Stromal cell of bone marrow (primary cell): ENCODE results near the gene PRSS21.

Experiments
- DNase-seq: peaks from one replicate; pipeline ENCODE4 v3.0.0-alpha.2; 2012; ENCODE audit warnings: low read depth

Gene PRSS21

DNA sequence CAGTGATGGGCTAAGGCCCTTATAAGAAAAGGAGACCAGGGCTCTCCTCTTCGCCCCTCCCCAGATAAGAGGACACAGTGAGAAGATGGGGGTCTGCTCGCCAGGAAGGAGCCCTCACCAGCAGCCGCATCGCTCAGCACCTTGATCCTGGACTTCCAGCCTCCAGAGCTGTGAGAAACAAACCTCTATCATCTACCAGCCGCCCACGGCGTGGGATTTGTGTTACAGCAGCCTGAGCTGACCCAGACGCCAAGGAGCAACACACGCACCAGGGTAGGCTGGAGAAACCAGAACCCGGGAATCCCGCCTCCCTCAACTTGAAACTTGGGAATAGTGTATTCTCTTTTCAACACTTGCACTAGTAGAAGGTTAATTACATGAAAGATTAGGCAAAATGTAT lies 8.9 kb downstream of the PRSS21 start:
- no peak for DNase-seq

DNA sequence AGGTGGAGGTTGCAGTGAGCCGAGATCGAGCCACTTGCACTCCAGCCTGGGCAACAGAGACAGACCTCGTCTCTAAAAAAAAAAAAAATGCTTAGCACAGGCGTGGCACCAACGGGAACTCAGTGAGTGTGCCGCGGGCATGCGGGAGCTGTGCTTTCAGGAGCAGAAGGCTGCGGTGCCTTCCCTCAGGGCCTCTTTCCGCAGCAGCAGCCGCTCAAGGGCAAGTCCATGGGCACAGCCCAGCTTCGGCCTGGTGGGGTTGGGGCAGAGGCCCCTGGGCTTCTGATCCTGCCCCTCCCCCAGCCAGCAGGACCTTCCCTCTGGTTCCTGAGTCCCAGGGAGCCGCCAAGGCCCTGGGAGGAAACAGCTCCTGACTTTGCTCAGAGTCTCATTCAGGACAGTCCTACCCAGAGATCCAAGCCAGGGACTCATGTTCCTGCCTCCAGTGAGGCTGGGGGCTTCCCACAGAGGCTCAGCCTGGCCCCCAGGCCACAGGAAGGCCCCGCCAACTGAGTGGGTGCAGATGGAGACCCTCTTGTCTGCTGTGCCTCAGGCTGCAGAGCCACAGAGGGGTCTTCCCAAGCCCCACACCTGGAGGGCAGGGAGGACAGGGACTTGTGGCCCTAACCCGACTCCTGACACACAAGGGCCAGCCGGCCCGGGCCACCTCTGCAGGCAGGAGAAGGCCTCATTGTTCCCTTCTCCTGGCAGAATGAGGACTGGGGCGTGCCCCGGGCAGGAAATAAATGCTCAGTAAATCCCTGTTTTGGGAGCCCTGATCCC lies 9.7 kb downstream of the PRSS21 start:
- DNase-seq, result no peak

DNA sequence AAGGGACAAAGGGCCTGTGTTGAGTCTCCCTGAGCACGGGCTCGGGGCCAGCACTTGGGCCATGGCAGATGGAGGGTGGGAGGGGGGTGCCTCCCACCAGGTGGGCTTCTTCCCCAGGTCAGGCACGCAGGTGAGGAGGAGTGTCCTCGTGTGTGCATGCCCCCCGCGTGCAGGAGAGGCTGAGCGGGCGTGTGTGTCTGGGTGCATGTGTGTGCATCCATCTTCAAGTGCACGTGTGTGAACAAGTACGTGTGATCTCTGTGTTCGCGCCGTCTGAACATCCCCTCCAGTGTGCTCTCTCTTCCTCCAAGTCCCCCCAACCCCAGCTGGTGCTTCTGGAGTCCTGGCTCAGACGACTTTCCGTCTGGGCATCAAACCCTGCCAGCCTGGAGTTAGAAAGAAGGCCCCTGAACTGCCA lies 10.3 kb downstream of the PRSS21 start:
- no peak for DNase-seq

DNA sequence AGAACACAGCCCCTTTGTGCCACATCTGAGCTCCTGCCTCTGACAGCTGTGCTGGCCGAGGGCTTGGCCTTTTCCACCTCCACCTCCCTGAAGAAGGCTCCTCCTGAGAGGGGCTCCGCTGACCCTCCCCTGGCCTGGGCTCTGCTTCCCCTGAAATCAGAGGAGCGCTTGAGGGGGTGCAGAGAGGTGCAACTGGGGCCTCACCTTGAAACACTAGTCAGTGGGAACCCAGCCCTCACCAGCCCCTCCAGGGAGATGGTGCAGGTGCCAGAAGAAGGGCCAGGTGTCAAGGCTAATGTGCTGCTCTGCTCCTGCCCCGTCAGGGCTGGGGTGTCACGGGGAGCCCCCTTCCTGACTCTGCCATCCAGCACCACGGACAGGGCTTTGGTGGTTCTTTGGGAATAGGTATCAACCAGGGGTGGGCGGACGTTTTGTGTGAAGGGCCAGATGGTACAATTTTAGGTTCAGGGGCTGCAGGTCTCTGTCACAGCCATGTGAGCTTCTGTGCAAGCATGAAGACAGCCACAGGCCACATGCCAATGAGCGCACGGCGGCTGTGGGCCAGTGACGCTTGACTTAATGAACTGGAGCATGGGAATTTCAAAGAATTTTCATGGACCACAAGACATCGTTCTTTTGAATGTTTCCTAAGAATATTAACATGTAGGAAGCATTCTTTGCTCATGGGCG lies 10.9 kb downstream of the PRSS21 start:
- DNase-seq, result no peak

DNA sequence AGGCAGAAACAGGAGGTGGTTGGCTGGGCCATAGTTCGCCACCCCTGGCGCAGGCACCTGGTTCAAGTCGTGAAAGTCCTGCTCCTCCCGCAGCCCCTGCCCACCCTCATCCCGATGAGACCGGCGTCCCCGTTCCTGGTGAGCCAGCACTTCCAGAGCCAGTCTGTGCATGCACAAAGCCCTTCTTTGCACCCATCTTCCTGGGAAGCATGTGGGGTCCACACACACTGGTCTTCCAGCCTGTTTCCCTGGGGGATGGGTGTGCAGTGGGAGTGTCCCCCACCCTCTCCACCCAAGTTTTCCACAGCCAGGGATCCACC lies 11.4 kb downstream of the PRSS21 start:
- no peak for DNase-seq

DNA sequence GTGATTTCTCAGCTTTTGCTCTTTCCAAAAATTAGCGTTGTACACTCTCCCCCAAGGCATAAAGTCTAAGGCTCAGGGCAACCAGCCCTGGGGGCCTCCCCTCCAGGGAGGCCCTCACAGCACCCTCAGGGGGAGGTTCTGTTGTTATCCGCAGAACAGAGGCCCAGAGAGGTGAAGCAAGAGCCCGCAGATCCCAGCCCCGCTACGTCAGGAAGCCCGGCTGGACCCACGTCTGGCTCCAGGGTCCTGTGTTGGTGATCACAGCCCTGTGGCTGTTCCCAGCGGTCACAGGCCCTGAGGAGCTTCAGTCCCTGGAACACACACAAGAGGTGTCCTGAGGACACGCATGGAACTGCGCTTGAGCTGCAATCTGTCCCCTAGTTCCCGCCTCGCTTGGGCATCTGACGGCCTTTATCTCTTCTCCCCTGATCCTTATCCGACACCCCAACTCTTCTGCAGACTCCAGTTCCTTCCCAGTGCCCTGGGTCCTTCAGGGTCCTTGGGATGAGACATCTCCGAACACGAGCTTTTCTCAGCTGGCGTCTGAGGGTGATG lies 11.9 kb downstream of the PRSS21 start:
- DNase-seq, result no peak

DNA sequence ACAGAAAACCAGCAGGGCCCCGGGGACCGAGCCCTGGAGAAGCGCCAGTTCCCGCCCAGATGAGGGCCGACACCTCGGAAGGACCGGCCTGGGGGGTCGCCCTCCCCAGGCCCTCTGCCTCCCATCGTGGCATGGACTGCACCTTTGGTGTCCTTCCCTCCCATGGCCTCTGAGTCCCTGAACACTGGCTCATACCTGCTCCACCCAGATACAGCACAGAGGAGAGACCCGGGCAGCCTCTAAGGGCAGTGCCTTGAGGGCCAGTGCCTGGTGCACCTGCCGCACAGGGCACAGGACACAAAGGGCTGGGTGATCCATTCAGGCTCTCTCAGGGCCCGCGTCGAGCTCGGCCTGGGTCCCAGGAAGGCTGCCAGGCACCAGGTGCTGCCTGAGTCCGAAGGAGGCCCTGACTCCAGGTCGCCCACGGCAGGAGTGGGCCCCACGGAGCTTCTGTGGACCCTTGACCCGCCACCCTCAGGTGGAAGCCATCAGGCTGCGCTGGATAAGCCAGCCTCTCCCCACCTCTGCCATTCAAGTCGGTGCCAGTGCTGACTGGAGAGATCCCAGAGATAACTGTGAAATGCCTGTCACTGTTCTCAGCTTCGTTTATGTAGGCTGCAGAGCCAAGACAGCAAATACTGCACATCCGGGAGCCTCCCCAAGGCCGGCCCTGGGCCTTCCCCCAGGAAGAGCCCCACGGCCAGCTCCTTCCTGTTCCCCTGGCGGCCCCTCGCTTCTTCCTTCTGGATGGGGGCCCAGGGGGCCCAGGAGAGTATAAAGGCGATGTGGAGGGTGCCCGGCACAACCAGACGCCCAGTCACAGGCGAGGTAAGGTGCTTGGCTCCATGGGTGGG lies 12.7 kb downstream of the PRSS21 start, which contains the start of gene ZG16B:
Gene ZG16B, plus strand, starts transcription at position 803 of the 854 bp plus-strand sequence. CDS start 139 bp downstream, outside the sequence.
- no peak for DNase-seq

DNA sequence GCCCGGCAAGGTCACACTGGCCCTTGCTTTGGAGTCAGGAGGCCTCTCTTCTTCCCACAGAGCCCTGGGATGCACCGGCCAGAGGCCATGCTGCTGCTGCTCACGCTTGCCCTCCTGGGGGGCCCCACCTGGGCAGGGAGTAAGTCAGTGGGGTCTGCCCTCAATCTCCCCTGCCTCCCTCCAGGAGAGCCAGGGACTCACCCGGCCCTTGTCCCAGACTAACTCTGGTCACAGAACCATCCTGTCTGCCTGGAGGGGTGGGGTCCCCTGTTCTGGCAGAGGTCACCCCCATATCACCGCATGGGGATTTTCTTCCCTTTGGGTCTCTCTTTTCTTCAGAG lies 13.3 kb downstream of the PRSS21 start:
- DNase-seq, result no peak

DNA sequence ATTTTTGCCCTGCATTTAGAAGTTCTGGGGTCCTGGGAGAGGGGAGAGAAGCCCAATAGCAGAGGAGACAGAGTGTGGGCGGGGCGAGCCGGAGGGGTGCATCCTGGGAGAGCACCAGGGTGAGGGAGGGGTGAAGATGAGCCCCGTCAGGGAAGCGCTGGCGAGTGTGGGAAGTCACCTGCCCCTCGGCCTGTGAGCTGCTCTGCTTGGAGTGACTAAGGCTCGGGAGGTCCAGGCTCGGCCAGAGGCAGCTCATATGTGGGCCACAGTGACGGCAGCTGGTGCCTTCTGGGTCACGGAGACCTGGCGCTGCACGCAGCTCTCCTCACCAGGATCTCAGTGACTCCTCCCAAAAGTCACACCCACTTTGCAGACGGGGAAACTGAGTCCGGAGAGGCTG lies 14.2 kb downstream of the PRSS21 start:
- no peak for DNase-seq

DNA sequence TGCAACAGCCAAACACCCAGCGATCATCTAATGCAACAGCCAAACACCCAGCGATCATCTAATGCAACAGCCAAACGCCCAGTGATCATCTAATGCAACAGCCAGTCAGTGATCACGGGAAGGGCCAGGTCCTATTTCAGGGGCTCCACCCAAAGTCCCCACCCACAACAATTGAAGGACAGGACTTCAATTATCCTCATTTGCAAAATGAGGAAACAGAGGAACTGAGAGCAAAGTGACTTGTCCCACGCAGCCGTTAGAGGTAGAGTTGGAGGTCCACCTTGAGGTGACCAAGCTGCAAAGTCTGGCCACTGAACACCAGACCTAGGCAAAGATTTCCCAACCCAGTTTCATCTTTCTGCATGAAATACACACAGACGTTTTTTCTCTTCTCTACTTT lies 16.7 kb downstream of the PRSS21 start:
- DNase-seq, result no peak

DNA sequence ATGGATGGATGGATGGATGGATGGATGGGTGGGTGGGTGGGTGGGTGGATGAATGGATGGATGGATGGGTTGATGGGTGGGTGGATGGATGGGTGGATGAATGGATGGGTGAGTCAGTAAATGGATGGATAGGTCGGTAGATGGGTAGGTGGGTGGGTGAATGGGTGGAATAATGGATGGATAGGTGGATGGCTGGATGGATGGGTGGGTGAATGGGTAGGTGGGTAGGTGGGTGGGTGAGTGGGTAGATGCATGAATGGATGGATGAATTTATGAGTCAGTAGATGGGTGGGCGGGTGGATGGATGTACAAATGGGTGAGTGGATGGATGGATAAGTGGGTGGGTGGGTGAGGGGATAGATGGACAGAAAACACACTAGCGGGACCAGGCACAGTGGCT lies 17.9 kb downstream of the PRSS21 start:
- DNase-seq, result no peak

DNA sequence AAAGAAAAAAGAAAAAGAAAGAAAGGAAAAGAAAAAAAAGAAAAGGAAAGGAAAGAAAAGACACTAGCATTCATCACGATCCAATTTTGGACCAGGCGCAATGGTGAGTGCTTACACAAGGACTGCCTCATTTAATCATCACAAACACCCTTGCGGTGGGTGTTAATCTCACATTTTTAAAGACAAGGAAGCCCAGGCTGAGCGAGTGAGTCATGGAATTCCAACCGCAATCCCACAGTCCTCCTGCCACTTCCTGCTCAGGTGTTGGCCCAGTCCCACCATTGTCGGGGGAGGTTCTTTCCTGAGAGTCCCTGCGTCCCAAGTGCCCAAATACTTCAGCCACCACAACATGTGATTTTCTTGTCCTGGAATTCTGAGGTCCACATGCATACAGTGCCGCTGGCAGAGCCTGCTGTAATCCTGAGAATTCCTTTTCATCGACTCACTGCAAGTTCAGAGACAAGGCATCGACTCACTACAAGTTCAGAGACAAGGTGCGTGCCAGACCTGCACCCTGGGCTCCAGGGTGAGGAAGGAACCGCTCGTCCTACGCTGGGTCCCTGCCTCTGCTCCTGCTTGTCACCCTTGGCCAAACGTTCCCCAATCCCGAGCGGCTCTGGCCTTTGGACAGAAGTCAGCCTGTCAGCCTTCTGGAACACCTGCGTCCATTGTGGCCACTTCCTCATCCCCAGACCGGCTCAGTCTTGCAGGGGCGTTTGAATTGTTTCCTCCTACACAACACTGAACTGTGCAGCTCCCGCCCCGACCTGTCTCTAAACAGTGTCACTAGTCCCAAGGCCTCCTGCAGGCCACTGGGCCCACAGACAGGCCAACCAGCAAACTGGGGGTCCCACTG lies 18.8 kb downstream of the PRSS21 start:
- peak; percentile 72 for DNase-seq

DNA sequence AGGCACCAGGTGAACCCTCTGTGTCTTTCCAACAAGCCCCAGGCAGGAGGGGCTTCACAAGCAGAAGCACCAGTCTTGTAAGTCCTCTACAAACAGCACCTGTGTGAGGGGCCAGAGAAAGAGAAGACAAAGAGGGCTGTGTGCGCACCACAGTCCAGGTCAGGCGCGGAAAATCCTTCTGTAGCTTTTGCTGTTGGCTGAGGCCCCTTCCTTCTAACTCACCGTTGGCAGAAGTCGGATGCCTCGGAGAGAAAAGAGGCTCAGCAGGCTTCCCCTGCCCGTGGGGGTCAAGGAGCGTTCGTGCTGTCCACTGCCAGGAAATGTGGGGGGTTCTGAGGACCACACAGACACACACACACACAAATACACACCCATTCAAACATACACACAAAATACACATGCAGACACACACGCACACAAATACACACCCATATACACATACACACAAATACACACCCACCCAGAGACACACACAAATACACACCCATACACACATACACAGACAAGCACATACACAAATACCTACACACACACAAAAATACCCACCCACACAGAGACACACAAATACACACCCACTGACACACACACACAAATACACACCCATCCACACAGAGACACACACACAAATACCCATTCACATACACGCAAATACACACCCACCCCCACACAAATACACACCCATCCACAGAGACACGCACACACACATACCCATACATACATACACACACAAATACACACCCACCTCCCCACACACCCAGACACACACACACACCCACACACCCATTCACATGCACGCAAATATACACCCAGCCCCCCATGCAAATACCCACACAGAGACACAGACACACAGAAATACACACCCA lies 19.8 kb downstream of the PRSS21 start:
- no peak for DNase-seq

DNA sequence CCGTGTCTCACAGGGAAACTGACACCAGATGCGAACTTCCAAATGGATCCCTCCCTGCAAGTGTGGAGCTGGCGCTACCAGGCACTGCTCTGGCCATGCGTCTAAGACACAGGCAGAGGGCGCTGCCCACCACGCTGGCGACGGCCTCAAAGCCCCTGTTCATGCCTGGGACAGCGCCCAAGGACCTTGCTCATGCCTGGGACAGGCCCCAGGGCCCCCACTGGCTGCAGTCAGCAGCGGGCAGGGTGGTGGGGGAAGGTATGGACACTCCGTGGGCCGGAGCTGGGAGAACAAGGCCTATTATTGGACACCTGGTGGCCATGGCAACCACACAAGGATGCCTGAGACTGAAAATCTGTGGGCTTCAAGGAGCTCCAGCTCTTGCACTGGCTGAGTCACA lies 21.9 kb downstream of the PRSS21 start:
- peak; percentile 49 for DNase-seq

DNA sequence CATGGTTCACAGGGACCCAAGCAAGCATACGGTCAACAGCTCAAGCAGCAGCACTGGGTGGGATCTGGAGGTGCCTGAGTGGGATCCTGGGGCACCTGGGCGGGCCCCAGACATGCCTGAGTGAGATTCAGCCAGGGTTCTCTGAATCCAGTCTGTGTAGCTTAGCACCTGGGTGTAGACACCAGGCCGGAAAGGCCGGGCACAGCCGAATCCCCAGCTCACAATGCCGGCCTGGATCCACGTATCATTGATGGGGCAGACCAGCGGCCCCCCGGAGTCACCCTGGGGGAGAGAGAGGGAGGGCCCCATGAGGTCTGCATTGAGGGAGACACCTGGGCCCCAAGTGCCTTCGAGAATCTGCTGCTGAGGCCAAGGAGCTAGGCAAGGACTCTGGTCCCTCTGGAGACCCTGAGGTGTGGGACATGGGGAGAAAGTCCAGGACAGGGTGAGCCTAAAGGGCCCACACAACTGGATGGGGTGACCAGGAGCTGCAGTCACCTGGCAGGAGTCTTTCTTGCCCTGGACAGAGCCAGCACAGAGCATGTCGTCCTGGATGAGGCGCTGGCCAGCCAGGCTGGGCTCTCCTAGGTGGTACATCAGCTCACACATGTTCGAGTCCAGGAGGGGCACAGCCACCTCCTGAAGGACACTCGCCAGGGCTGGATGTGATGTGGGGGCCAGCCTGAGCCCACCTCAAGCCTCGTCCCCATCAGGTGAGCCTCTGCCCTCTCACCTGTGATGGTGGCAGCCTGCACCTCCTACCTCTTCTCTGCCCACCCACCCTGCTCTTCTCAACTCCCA lies 22.8 kb downstream of the PRSS21 start:
- no peak for DNase-seq

DNA sequence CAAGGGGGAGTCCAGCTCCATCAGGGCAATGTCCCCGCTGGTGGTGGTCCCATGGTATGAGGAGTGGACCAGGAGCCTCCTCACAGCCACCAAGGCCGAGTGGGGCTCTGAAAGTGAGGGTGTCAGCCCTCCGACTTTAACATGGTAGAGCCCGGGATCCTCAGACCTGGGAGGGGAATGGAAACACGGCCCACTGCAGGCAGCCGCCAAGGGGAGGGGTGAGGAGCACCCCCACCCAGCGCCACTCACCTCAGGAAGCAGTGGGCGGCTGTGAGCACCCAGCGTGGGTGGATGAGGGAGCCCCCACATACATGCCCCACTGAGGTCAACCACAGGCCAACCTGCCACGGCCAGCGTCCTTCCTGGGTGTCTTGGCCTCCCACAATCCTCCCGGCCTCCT lies 23.9 kb downstream of the PRSS21 start:
- no peak for DNase-seq

DNA sequence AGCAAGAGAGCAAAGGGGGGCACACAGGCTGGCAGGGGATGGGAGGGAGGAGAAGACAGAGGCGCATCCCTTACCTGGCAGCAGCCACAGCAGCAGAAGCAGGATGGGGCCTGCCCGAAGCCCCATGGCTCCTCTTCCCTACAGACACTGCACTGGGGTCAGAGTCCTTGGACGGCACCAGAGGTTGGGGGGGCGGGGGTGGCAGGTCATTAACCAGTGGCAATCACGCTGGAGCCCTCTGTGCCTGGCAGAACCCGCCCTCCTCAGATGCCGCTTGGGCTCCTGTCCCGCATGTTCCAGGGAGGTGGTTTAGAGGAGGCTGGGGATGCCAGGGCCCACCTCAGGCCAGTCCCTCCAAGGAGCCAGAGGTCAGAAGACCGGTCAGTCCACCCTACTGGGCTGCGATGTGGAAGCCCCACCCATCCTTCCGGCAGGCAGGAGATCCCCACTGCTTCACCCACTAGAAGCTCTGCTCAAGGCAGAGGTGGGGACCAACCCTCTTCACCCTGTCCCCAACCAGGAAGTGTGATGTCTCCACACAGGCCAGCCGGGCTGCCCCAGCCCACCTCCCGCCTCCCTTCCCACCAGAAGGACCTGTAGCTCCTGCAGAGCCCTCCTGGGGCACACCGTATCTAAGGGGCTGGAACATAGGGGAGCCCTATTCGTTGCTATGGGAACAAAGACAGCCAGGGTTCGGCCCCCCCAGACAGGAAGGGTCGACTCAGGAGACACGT lies 24.7 kb downstream of the PRSS21 start:
- DNase-seq, result no peak

DNA sequence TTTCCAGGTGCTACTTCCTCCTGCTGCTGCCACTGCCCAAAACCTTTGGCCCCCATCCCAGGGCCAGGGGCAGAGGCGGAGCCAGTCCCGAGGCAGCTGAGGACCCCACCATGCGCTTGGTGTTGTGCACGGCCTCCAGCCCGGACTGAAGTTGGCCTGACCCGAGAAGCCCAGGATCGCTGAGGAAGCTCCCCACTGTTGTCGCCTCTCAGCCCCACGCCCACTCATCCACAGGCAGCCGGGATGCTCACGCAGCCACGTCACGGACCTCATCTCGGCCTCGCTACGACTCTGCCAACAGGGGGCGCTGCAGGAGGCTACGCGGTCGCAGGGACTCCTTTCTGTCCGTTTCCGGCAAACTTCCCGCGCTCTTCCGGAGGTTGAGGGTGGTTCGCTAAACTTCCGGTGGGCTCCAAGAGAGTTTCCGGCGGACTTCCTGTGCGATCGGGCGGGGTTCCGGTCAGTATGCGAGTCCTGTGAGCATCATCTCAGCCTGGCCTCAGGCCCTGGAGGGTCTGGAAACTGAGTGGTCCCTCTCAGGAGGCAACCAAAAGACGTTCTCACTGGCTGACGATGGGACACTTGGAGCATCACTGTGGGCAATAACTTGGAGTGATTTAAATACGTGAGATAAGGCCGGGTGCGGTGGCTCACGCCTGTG lies 25.4 kb downstream of the PRSS21 start:
- no peak for DNase-seq

DNA sequence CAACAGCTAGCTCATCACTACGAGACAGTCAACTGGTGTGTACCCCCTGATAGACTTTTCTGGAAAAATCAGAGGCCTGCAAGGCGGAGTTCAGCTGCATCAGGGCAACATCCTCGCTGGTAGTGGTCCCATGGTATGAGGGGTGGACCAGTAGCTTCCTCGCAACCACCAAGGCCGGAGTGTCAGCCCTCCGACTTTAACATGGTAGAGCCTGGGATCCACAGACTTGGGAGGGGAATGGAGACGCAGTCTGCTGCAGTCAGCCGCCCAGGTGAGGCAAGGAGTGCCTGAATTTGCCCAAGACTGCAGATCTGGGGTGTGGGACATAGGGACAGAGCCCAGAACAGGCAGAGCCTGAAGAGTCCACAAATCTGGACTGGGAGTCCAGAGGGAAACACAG lies 26.5 kb downstream of the PRSS21 start:
- DNase-seq, result no peak
